IPS DF 4.7 (cell line): Measurements from ENCODE around the gene ENTPD1.

Experiments used
- DNase-seq: peaks from one replicate; pipeline ENCODE4 v3.0.0-alpha.2; 2013; ENCODE audit warnings: low spot score; ENCODE audit errors: extremely low read depth

ENTPD1 gene

GRCh38 chr10:95830044-95830443 lies 74.1 kb downstream of the ENTPD1 start:
- no peak for DNase-seq

GRCh38 chr10:95831076-95831475 lies 75.1 kb downstream of the ENTPD1 start:
- no peak for DNase-seq

- no peak for DNase-seq
These were observed 75.6 kb downstream of the ENTPD1 start for GRCh38 chr10:95831515-95831914.

GRCh38 chr10:95832216-95833041 lies 76.5 kb downstream of the ENTPD1 start:
- DNase-seq, result no peak

GRCh38 chr10:95833042-95833610 lies 77.2 kb downstream of the ENTPD1 start:
- no peak for DNase-seq

- DNase-seq, result no peak
These were observed 78.4 kb downstream of the ENTPD1 start for GRCh38 chr10:95834406-95834805.

- DNase-seq, result no peak
These were observed 79.3 kb downstream of the ENTPD1 start for GRCh38 chr10:95835149-95835860.

GRCh38 chr10:95835911-95836310 lies 79.9 kb downstream of the ENTPD1 start:
- no peak for DNase-seq

- DNase-seq, result no peak
These were observed 80.8 kb downstream of the ENTPD1 start for GRCh38 chr10:95836610-95837355.

- no peak for DNase-seq
These were observed 81.4 kb downstream of the ENTPD1 start for GRCh38 chr10:95837356-95837776.

- no peak for DNase-seq
These were observed 81.8 kb downstream of the ENTPD1 start for GRCh38 chr10:95837783-95838182.

GRCh38 chr10:95840121-95840520 lies 84.2 kb downstream of the ENTPD1 start:
- no peak for DNase-seq

GRCh38 chr10:95840681-95841080 lies 84.7 kb downstream of the ENTPD1 start:
- no peak for DNase-seq

- peak; percentile 16 for DNase-seq
These were observed 85.9 kb downstream of the ENTPD1 start for GRCh38 chr10:95841661-95842498.

GRCh38 chr10:95845411-95845810 lies 89.4 kb downstream of the ENTPD1 start:
- no peak for DNase-seq

- DNase-seq, result no peak
These were observed 91.0 kb downstream of the ENTPD1 start for GRCh38 chr10:95847007-95847406.

GRCh38 chr10:95848841-95849240 lies 92.9 kb downstream of the ENTPD1 start:
- DNase-seq, result no peak

GRCh38 chr10:95850791-95851190 lies 94.8 kb downstream of the ENTPD1 start:
- DNase-seq, result no peak

GRCh38 chr10:95860166-95860940 lies 104.4 kb downstream of the ENTPD1 start:
- no peak for DNase-seq

- DNase-seq, result no peak
These were observed 105.4 kb downstream of the ENTPD1 start for GRCh38 chr10:95861386-95861785.
